Activated gamma-delta T cell (primary cell): Measurements from ENCODE around the gene PCDHGA5.
"Not testable (repeated sequence)": the region's sequence is repeated elsewhere in the genome, so short reads cannot be mapped to it uniquely, and the experiment has no call there.

Experiments used
- DNase-seq: peaks from one replicate; lab custom pipeline; 2025; lab: John Stamatoyannopoulos, UW

PCDHGA5 gene

GRCh38 chr5:141414548-141415274 lies 50.7 kb downstream of the PCDHGA5 start:
- DNase-seq = not testable (repeated sequence)

- DNase-seq = not testable (repeated sequence)
Observed at GRCh38 chr5:141415275-141415618, 51.3 kb downstream of the PCDHGA5 start.
